ENCODE measurements around the gene ZBTB18.

The ZBTB18 gene

DNA sequence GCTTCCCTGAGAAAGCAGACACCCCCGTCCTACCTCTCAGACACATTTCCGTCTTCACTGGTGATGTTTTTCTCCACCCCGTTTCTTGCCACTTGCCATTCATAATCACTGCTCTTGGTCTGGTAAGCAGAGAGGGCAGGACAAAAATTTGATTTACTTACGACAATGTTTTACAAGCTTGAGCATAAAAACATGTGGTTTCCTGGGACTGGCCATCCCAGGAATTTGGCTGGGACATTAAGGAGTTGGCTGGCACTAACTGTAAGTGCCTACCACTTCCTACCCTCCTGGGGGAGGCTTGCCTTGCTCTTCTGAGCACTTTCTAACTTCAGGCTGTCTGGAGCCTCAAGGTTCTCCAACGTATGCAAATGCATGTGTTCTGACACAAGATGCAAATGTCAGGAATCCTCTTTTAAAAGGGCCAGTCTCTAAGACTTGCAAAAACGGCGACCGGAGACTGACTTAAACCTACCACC is 24.2 kb downstream of the ZBTB18 start:
- TF ChIP-seq, protein P1, sequence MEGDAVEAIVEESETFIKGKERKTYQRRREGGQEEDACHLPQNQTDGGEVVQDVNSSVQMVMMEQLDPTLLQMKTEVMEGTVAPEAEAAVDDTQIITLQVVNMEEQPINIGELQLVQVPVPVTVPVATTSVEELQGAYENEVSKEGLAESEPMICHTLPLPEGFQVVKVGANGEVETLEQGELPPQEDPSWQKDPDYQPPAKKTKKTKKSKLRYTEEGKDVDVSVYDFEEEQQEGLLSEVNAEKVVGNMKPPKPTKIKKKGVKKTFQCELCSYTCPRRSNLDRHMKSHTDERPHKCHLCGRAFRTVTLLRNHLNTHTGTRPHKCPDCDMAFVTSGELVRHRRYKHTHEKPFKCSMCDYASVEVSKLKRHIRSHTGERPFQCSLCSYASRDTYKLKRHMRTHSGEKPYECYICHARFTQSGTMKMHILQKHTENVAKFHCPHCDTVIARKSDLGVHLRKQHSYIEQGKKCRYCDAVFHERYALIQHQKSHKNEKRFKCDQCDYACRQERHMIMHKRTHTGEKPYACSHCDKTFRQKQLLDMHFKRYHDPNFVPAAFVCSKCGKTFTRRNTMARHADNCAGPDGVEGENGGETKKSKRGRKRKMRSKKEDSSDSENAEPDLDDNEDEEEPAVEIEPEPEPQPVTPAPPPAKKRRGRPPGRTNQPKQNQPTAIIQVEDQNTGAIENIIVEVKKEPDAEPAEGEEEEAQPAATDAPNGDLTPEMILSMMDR (IDR thresholded peaks at IDR 0.05; ENCODE audit: low read depth, low read length) = no peak
- TF ChIP-seq MYC (IDR thresholded peaks at IDR 0.05; ENCODE audit: low read depth, low read length) (no peak), POLR2A (IDR thresholded peaks at IDR 0.05; ENCODE audit: extremely low read depth, insufficient read length) (no peak)
- TF ChIP-seq, protein P2, sequence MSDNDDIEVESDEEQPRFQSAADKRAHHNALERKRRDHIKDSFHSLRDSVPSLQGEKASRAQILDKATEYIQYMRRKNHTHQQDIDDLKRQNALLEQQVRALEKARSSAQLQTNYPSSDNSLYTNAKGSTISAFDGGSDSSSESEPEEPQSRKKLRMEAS (IDR thresholded peaks at IDR 0.05; ENCODE audit: low read depth, low read length) = no peak
- no peak for DNase-seq (ENCODE audit: low read depth)
- H3K4me3 ChIP-seq (ENCODE audit: low read depth, low read length) = no peak overlapping the region

DNA sequence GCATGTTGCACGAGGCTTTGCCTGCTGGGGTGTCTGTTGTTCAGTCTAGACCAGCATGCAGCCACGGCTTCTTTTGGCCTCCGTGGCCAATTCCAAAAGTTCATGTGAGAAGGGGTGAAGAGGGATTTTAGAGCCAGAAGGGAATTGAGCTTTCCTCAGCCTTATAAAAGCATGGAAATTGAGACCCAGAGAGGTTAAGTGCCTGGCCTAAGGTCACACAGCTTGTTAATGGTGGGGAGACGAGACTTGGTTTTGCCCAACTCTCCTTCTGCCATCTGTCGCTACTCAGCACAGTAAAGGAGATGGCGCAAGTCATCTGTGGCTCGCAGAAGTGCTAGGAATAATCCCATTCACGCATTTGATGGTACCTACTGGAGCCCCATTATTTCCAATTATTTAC is 25.7 kb downstream of the ZBTB18 start:
- DNase-seq (ENCODE audit: low read depth) = no peak
- H3K4me3 ChIP-seq (ENCODE audit: low read depth, low read length) = no peak overlapping the region
- TF ChIP-seq, protein P2 (IDR thresholded peaks at IDR 0.05; ENCODE audit: low read depth, low read length) = no peak
- TF ChIP-seq, protein P1 (IDR thresholded peaks at IDR 0.05; ENCODE audit: low read depth, low read length) = no peak
- TF ChIP-seq MYC (IDR thresholded peaks at IDR 0.05; ENCODE audit: low read depth, low read length) (no peak), POLR2A (IDR thresholded peaks at IDR 0.05; ENCODE audit: extremely low read depth, insufficient read length) (no peak)

DNA sequence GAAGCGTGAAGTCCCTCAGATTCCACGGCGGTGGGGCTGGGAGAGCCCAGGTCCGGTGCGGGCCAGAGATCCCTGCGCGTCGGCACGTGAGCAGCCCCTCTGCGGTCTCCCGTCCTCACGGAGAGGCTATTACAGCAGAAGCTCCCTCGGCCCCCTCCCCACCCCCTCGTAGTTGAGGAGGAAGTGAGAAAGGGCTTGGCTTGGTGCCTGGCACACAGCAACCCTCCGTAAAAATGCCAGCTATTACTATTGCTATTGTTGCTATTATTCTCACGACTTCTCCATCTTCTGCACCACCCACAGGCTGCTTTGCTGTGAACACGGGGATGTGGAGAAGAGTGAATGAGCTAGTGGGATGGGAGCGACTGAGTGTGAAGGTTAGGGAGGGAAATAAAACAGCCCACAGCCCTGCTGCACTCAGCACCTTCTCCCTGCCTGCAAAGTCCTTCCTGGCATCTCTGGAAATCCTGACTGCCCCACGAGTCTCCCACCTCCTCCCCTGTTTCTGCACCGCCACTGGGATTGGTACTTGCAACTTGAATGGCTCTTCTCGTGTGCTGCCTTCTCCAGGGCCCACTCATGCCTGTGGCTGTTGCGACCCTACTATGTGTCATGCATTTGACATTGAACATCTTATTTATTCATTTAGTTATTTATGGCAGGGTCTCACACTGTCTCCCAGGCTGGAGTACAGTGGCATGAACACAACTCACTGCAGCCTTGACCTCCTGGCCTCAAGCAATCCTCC is 26.6 kb downstream of the ZBTB18 start:
- DNase-seq (ENCODE audit: low read depth) = peak; percentile 40
- no peak overlapping the region for H3K4me3 ChIP-seq (ENCODE audit: low read depth, low read length)
- TF ChIP-seq, protein P2 (IDR thresholded peaks at IDR 0.05; ENCODE audit: low read depth, low read length) = no peak
- TF ChIP-seq POLR2A (IDR thresholded peaks at IDR 0.05; ENCODE audit: extremely low read depth, insufficient read length) (no peak), MYC (IDR thresholded peaks at IDR 0.05; ENCODE audit: low read depth, low read length) (no peak)
- TF ChIP-seq, protein P1 (IDR thresholded peaks at IDR 0.05; ENCODE audit: low read depth, low read length) = no peak

DNA sequence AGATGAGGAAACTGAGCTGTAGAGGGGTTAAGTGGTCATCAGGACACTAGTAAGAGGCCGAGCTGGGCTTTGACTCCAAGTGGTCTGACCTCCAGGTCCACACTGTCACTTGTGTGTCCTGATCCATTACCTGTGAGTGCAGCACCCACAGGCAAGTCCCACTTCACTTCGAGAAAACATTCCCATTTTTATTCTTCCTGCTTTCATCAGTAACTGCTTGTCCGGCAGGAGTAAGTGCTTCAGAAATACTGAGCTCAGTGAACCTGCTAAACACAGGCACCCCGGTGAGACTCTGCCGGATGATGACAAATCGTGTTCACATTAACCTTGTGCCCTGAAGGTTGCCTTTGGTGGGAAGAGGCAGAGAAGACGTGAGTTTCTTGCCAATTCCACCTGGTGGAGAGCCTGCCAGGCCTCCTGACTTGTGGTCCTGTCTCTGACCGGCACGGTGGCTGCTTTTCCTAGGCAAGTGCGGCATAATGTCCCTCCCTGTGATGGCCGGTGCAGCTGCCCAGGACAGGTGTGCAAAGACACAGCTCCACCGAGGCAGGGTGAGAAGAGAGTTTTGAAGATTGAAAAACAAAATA is 29.4 kb downstream of the ZBTB18 start:
- TF ChIP-seq MYC (IDR thresholded peaks at IDR 0.05; ENCODE audit: low read depth, low read length) (no peak), POLR2A (IDR thresholded peaks at IDR 0.05; ENCODE audit: extremely low read depth, insufficient read length) (no peak)
- TF ChIP-seq, protein P1 (IDR thresholded peaks at IDR 0.05; ENCODE audit: low read depth, low read length) = no peak
- TF ChIP-seq, protein P2 (IDR thresholded peaks at IDR 0.05; ENCODE audit: low read depth, low read length) = no peak

DNA sequence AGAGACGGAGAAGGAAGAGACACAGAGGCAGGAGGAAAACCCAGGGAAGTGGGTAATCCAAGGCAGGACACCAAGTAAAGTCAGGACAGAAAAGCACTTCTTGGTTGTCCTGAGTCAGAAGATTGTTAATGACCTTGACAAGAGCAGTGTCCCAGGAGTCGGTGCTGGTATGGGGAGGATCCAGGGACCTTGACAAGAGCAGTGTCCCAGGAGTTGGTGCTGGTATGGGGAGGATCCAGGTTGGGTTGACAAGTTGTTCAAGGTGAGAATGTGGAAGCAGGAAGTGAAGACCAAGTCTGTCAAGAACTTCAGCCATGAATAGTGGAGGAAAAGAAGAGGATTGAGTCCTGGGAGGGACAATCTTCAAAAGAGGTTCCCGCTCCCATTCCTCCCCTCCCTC is 31.9 kb downstream of the ZBTB18 start:
- no peak for DNase-seq (ENCODE audit: low read depth)
- no peak overlapping the region for H3K4me3 ChIP-seq (ENCODE audit: low read depth, low read length)
- TF ChIP-seq POLR2A (IDR thresholded peaks at IDR 0.05; ENCODE audit: extremely low read depth, insufficient read length) (no peak), MYC (IDR thresholded peaks at IDR 0.05; ENCODE audit: low read depth, low read length) (no peak)
- TF ChIP-seq, protein P2 (IDR thresholded peaks at IDR 0.05; ENCODE audit: low read depth, low read length) = no peak
- TF ChIP-seq, protein P1 (IDR thresholded peaks at IDR 0.05; ENCODE audit: low read depth, low read length) = no peak

More for the DNA sequence above, 29.4 kb downstream of the ZBTB18 start:
- no peak overlapping the region for H3K4me3 ChIP-seq (ENCODE audit: low read depth, low read length)
- DNase-seq (ENCODE audit: low read depth) = no peak
